ENCODE measurements around the gene PIEZO1. TPM values are rescaled to one million over a fixed set of nuclear protein-coding genes. Genes with fewer than 3 reads are reported as not detected.

The PIEZO1 gene
- total RNA-seq, 1 donor from 2014 or later = 5.5 TPM

DNA sequence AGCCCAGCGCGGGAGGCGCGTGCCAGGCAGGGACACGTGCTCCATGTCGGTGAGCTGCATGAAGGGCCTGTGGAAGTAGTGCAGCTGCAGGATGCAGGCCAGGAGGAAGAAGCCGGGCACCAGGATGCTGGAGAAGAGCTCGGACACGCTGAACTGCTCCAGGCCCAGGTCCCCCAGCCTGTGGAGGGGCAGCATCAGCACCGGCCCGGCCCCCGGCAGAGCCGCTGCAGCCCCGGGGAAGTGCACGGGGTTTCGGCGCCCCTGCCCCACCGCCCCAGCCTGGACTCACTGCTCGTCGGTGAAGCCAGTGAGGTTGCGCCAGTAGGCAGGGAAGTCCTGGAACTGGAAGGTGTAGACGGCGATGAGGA lies 50.7 kb downstream of the PIEZO1 start:
- Mint-ChIP-seq H3K4me3 (no peak overlapping the region), H3K27ac (no peak overlapping the region), H3K9me3 (no peaks in the 10 kb centered on the region), H3K27me3 (ENCODE audit: insufficient read depth, low read depth) (peaks cover 2% of the 10 kb centered on the region), H3K4me1 (peaks cover 8% of the 10 kb centered on the region), H3K36me3 (no peaks in the 10 kb centered on the region)
- no peak overlapping the region for H3K27ac ChIP-seq
- TF ChIP-seq EZH2phosphoT487 (IDR thresholded peaks at IDR 0.05) (no peak), EZH2 (IDR thresholded peaks at IDR 0.05) (no peak)
- TF ChIP-seq, protein P1, sequence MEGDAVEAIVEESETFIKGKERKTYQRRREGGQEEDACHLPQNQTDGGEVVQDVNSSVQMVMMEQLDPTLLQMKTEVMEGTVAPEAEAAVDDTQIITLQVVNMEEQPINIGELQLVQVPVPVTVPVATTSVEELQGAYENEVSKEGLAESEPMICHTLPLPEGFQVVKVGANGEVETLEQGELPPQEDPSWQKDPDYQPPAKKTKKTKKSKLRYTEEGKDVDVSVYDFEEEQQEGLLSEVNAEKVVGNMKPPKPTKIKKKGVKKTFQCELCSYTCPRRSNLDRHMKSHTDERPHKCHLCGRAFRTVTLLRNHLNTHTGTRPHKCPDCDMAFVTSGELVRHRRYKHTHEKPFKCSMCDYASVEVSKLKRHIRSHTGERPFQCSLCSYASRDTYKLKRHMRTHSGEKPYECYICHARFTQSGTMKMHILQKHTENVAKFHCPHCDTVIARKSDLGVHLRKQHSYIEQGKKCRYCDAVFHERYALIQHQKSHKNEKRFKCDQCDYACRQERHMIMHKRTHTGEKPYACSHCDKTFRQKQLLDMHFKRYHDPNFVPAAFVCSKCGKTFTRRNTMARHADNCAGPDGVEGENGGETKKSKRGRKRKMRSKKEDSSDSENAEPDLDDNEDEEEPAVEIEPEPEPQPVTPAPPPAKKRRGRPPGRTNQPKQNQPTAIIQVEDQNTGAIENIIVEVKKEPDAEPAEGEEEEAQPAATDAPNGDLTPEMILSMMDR (IDR thresholded peaks at IDR 0.05) = no peak
- H3K27me3 ChIP-seq = no peaks in the 10 kb centered on the region
- no peak for DNase-seq (ENCODE audit: low spot score)
- no peaks in the 10 kb centered on the region for H3K79me2 ChIP-seq (ENCODE audit: low read depth)
- no peaks in the 10 kb centered on the region for H4K20me1 ChIP-seq (ENCODE audit: low read depth)
- H3K4me3 ChIP-seq = no peak overlapping the region
- H3K9ac ChIP-seq = no peak overlapping the region
- no peaks in the 10 kb centered on the region for H3K4me1 ChIP-seq
- H3K4me2 ChIP-seq = no peak overlapping the region
- H2AFZ ChIP-seq (replicated peaks) = no peak overlapping the region
- H3K9me3 ChIP-seq (ENCODE audit: low read depth) = no peaks in the 10 kb centered on the region
- H3K36me3 ChIP-seq = no peaks in the 10 kb centered on the region
- peaks cover 3% of the 10 kb centered on the region for H3F3A ChIP-seq (ENCODE audit: low read depth)

- Mint-ChIP-seq H3K4me1 (peaks cover 7% of the 10 kb centered on the region), H3K27ac (no peak overlapping the region), H3K4me3 (no peak overlapping the region), H3K36me3 (no peaks in the 10 kb centered on the region), H3K27me3 (ENCODE audit: insufficient read depth, low read depth) (peaks cover 2% of the 10 kb centered on the region), H3K9me3 (no peaks in the 10 kb centered on the region)
- TF ChIP-seq EZH2phosphoT487 (IDR thresholded peaks at IDR 0.05) (no peak), EZH2 (IDR thresholded peaks at IDR 0.05) (no peak)
- TF ChIP-seq, protein P1 (IDR thresholded peaks at IDR 0.05) = no peak
- no peaks in the 10 kb centered on the region for H4K20me1 ChIP-seq (ENCODE audit: low read depth)
- H3K4me2 ChIP-seq = no peak overlapping the region
- no peaks in the 10 kb centered on the region for H3K36me3 ChIP-seq
- no peaks in the 10 kb centered on the region for H3K9me3 ChIP-seq (ENCODE audit: low read depth)
- no peak overlapping the region for H3K27ac ChIP-seq
- H3K27me3 ChIP-seq = no peaks in the 10 kb centered on the region
- H3K9ac ChIP-seq = no peak overlapping the region
- no peaks in the 10 kb centered on the region for H3K4me1 ChIP-seq
- H3K79me2 ChIP-seq (ENCODE audit: low read depth) = no peaks in the 10 kb centered on the region
- peaks cover 3% of the 10 kb centered on the region for H3F3A ChIP-seq (ENCODE audit: low read depth)
- no peak overlapping the region for H3K4me3 ChIP-seq
- no peak overlapping the region for H2AFZ ChIP-seq (replicated peaks)
- no peak for DNase-seq (ENCODE audit: low spot score)
Measured at GRCh38 chr16:88733630-88734360, 51.2 kb downstream of the PIEZO1 start.

GRCh38 chr16:88732961-88733294 lies 52.1 kb downstream of the PIEZO1 start:
- H3K36me3 ChIP-seq = no peaks in the 10 kb centered on the region
- no peaks in the 10 kb centered on the region for H3K9me3 ChIP-seq (ENCODE audit: low read depth)
- no peak overlapping the region for H3K27ac Mint-ChIP-seq
- no peaks in the 10 kb centered on the region for H3K4me1 ChIP-seq
- no peak overlapping the region for H3K9ac ChIP-seq
- H3K27me3 Mint-ChIP-seq (ENCODE audit: insufficient read depth, low read depth) = peaks cover 2% of the 10 kb centered on the region
- H3K4me2 ChIP-seq = no peak overlapping the region
- H3K4me1 Mint-ChIP-seq = peaks cover 6% of the 10 kb centered on the region
- TF ChIP-seq EZH2phosphoT487 (IDR thresholded peaks at IDR 0.05) (no peak), EZH2 (IDR thresholded peaks at IDR 0.05) (no peak)
- TF ChIP-seq, protein P1 (IDR thresholded peaks at IDR 0.05) = no peak
- no peaks in the 10 kb centered on the region for H3K9me3 Mint-ChIP-seq
- H3K27ac ChIP-seq = no peak overlapping the region
- H3K4me3 ChIP-seq = no peak overlapping the region
- H3K79me2 ChIP-seq (ENCODE audit: low read depth) = no peaks in the 10 kb centered on the region
- no peak for DNase-seq (ENCODE audit: low spot score)
- H3F3A ChIP-seq (ENCODE audit: low read depth) = peaks cover 3% of the 10 kb centered on the region
- no peaks in the 10 kb centered on the region for H3K27me3 ChIP-seq
- H3K36me3 Mint-ChIP-seq = no peaks in the 10 kb centered on the region
- no peak overlapping the region for H2AFZ ChIP-seq (replicated peaks)
- no peaks in the 10 kb centered on the region for H4K20me1 ChIP-seq (ENCODE audit: low read depth)
- H3K4me3 Mint-ChIP-seq = no peak overlapping the region
